Neuronal stem cell (in vitro differentiated cells): ENCODE measurements around the gene POU2AF1.
A peak's percentile ranks its signal among the peaks of the same experiment; 100 is the strongest.

Experiments used
- DNase-seq: peaks from one replicate; pipeline ENCODE4 v3.0.0-alpha.2; 2013; ENCODE audit warnings: low spot score
- H2AFZ ChIP-seq: one replicate; pipeline ENCODE4 v1.6.1; 2013; ENCODE audit warnings: mild to moderate bottlenecking, low read length, inconsistent platforms
- H2AK5ac ChIP-seq: 2 replicates; pipeline ENCODE4 v1.6.1; 2013; ENCODE audit warnings: low read depth, mild to moderate bottlenecking, inconsistent platforms, low read length, moderate library complexity, mixed read lengths
- H2BK120ac ChIP-seq: 2 replicates; pipeline ENCODE4 v1.6.1; 2013; ENCODE audit warnings: low read depth, mild to moderate bottlenecking, inconsistent platforms, low read length, moderate library complexity, mixed read lengths
- H2BK12ac ChIP-seq: one replicate; pipeline ENCODE4 v1.6.1; 2013; ENCODE audit warnings: low read length, inconsistent platforms
- H2BK15ac ChIP-seq: 2 replicates; pipeline ENCODE4 v1.6.1; 2013; ENCODE audit warnings: mild to moderate bottlenecking, low read length, inconsistent platforms, mixed read lengths
- H2BK5ac ChIP-seq: one replicate; pipeline ENCODE4 v1.6.1; 2013; ENCODE audit warnings: inconsistent platforms, mild to moderate bottlenecking, low read length, moderate library complexity
- H3K14ac ChIP-seq: one replicate; pipeline ENCODE4 v1.6.1; 2013; ENCODE audit warnings: low read length, inconsistent platforms
- H3K18ac ChIP-seq: 2 replicates; pipeline ENCODE4 v1.6.1; 2013; ENCODE audit warnings: low read length, inconsistent platforms
- H3K23ac ChIP-seq: 2 replicates; pipeline ENCODE4 v1.6.1; 2013; ENCODE audit warnings: low read depth, mild to moderate bottlenecking, mixed read lengths, low read length, inconsistent platforms; ENCODE audit not compliant: poor library complexity
- H3K27ac ChIP-seq: replicated peaks from 3 replicates; pipeline ENCODE4 v1.5.1; 2013; ENCODE audit warnings: low read length, inconsistent platforms
- H3K27me3 ChIP-seq, 3 experiments: 2 replicates each; pipeline ENCODE4 v1.6.1; 2013; ENCODE audit warnings: low read length in 3 of 3, mild to moderate bottlenecking in 2 of 3, inconsistent platforms in 1 of 3, low read depth in 1 of 3, mixed read lengths in 1 of 3, moderate library complexity in 1 of 3; ENCODE audit not compliant: control insufficient read depth in 3 of 3, insufficient read depth in 3 of 3
- H3K36me3 ChIP-seq, 2 donors: replicated peaks in 1 of 2; 2 replicates each; pipeline ENCODE4 v1.6.1; 2013; ENCODE audit warnings: low read length in 2 of 2; ENCODE audit not compliant: control insufficient read depth in 2 of 2, insufficient read depth in 2 of 2
- H3K4ac ChIP-seq: 2 replicates; pipeline ENCODE4 v1.6.1; 2013; ENCODE audit warnings: inconsistent platforms, mild to moderate bottlenecking, low read length, moderate library complexity
- H3K4me1 ChIP-seq, 2 donors: 1 replicate in 1 of 2; 2 replicates in 1 of 2; pipeline ENCODE4 v1.6.1; 2013; ENCODE audit warnings: low read length in 2 of 2, low read depth in 1 of 2; ENCODE audit not compliant: control insufficient read depth in 2 of 2, insufficient read depth in 1 of 2
- H3K4me2 ChIP-seq: one replicate; pipeline ENCODE4 v1.6.1; 2013; ENCODE audit warnings: mild to moderate bottlenecking, low read length, inconsistent platforms; ENCODE audit not compliant: insufficient read depth, poor library complexity, severe bottlenecking
- H3K4me3 ChIP-seq, 2 donors: 2 replicates each; pipeline ENCODE4 v1.5.1; 2013; ENCODE audit warnings: low read length in 2 of 2, mild to moderate bottlenecking in 2 of 2, inconsistent platforms in 1 of 2, moderate library complexity in 1 of 2
- H3K79me1 ChIP-seq: one replicate; pipeline ENCODE4 v1.6.1; 2013; ENCODE audit warnings: low read depth, mild to moderate bottlenecking, inconsistent platforms, low read length, moderate library complexity
- H3K9ac ChIP-seq: one replicate; pipeline ENCODE4 v1.6.1; 2013; ENCODE audit warnings: mild to moderate bottlenecking, low read depth, low read length, inconsistent platforms; ENCODE audit not compliant: poor library complexity
- H3K9me3 ChIP-seq, 2 donors: replicated peaks in 1 of 2; 2 replicates each; pipeline versions ENCODE3 to v1.6.1; 2013; ENCODE audit warnings: low read length in 2 of 2, mild to moderate bottlenecking in 2 of 2, inconsistent platforms in 1 of 2, low read depth in 1 of 2, mixed read lengths in 1 of 2, moderate library complexity in 1 of 2; ENCODE audit not compliant: control insufficient read depth in 2 of 2, insufficient read depth in 1 of 2
- H4K8ac ChIP-seq: one replicate; pipeline ENCODE4 v1.6.1; 2013; ENCODE audit warnings: low read depth, mild to moderate bottlenecking, inconsistent platforms, low read length, moderate library complexity
- H4K91ac ChIP-seq: one replicate; pipeline ENCODE4 v1.6.1; 2013; ENCODE audit warnings: low read length, low read depth, mild to moderate bottlenecking, inconsistent platforms; ENCODE audit not compliant: poor library complexity
- WGBS, 2 donors: extraction: QIAGEN DNeasy Blood & Tissue Kit; methylation state at CpG; one replicate each; pipeline ENCODE4 v1.1.7; 2013; ENCODE audit warnings: missing lambda C conversion rate in 2 of 2, mixed read lengths in 1 of 2; ENCODE audit not compliant: insufficient read length in 2 of 2, insufficient replicate concordance in 1 of 2; ENCODE audit errors: extremely low coverage in 2 of 2; 5-methylcytosine and 5-hydroxymethylcytosine counted together

The POU2AF1 gene

DNA sequence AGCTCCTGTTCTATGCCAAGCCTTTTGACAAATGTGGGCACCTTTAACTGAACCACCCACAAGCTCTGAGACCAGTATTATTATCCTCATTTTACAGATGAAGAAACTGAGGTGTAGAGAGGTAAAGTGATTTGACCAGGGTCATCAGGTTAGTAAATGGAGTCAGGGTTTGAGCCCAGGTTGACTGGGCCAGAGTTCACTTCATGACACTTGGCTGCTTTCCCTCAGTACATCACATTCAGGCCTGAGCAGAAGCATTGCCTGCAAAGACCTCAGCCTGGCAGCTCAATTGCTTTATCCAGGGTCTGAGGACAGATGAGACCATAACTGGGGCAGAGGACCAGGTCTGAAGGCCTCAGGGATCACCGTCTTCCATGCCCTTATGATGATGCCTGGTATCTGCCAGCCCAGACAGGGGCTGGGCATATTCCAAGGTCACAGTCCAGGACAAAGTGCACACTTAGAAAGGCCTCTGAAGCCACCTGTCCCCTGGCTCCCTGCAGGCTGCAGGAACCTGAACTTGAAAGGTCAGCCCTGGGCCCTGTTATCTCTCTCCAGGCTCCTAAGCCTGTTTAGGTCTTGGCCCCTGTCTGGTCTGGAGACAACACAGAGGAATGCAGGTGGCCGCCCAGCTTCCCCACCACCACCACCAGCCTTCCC is 48.7 kb downstream of the POU2AF1 start:
- no CpG with 5 or more reads among the region's 2 CpGs for WGBS, 2 donors

GRCh38 chr11:111329306-111330204 is 49.5 kb downstream of the POU2AF1 start:
- WGBS, 2 donors: no CpG with 5 or more reads among the region's 7 CpGs
- Histone ChIP-seq H3K4me1 (no peaks in the 10 kb centered on the region), H3K27ac (no peak overlapping the region), H3K23ac (no peak overlapping the region), H2BK12ac (no peak overlapping the region), H2BK120ac (no peak overlapping the region), H3K4ac (no peak overlapping the region), H3K9me3 (no peaks in the 10 kb centered on the region), H3K4me3 (no peak overlapping the region), H2AK5ac (no peak overlapping the region), H2BK15ac (no peak overlapping the region), H3K79me1 (no peaks in the 10 kb centered on the region), H3K4me2 (no peak overlapping the region), H4K8ac (no peak overlapping the region), H3K27me3 (peaks cover 0 to 2% (median 0%) of the 10 kb centered on the region in 3 experiments), H2BK5ac (no peak overlapping the region), H3K14ac (no peak overlapping the region), H3K18ac (no peak overlapping the region), H4K91ac (no peak overlapping the region), H3K9ac (no peak overlapping the region), H2AFZ (no peak overlapping the region), H3K36me3 (no peaks in the 10 kb centered on the region)
- DNase-seq: no peak

More for the DNA sequence above, 48.7 kb downstream of the POU2AF1 start:
- Histone ChIP-seq H3K14ac (no peak overlapping the region), H3K27ac (no peak overlapping the region), H2AFZ (no peak overlapping the region), H3K4me2 (no peak overlapping the region), H3K9ac (no peak overlapping the region), H4K91ac (no peak overlapping the region), H3K79me1 (no peaks in the 10 kb centered on the region), H3K18ac (no peak overlapping the region), H2AK5ac (no peak overlapping the region), H3K27me3 (peaks cover 0 to 2% (median 0%) of the 10 kb centered on the region in 3 experiments), H3K9me3 (no peaks in the 10 kb centered on the region), H3K4ac (no peak overlapping the region), H3K23ac (no peak overlapping the region), H2BK5ac (no peak overlapping the region), H4K8ac (no peak overlapping the region), H2BK15ac (no peak overlapping the region), H3K4me3 (no peak overlapping the region), H3K4me1 (peaks cover 0 to 4% of the 10 kb centered on the region in 2 donors), H2BK120ac (no peak overlapping the region), H3K36me3 (no peaks in the 10 kb centered on the region), H2BK12ac (no peak overlapping the region)
- DNase-seq: no peak

- WGBS, 2 donors: no CpG with 5 or more reads among the region's 8 CpGs
- Histone ChIP-seq H3K9me3 (no peaks in the 10 kb centered on the region), H3K4me1 (no peaks in the 10 kb centered on the region)
These were observed 51.0 kb downstream of the POU2AF1 start for GRCh38 chr11:111327908-111328624.

GRCh38 chr11:111326824-111327223 is 52.3 kb downstream of the POU2AF1 start:
- Histone ChIP-seq H2BK5ac (no peak overlapping the region), H3K9me3 (no peaks in the 10 kb centered on the region), H2BK120ac (no peak overlapping the region), H2AK5ac (no peak overlapping the region), H3K14ac (no peak overlapping the region), H3K23ac (no peak overlapping the region), H3K4me3 (no peak overlapping the region), H3K9ac (no peak overlapping the region), H4K91ac (no peak overlapping the region), H3K4me1 (no peaks in the 10 kb centered on the region), H3K27me3 (no peaks in the 10 kb centered on the region), H3K27ac (no peak overlapping the region), H4K8ac (no peak overlapping the region), H2BK12ac (no peak overlapping the region), H2BK15ac (no peak overlapping the region), H3K4me2 (no peak overlapping the region), H3K79me1 (no peaks in the 10 kb centered on the region), H2AFZ (no peak overlapping the region), H3K18ac (no peak overlapping the region), H3K36me3 (no peaks in the 10 kb centered on the region), H3K4ac (no peak overlapping the region)
- WGBS, 2 donors: no CpG with 5 or more reads among the region's 4 CpGs
- DNase-seq: no peak

More at GRCh38 chr11:111327908-111328624, 51.0 kb downstream of the POU2AF1 start:
- H3K27ac ChIP-seq: no peak overlapping the region
- no peaks in the 10 kb centered on the region for H3K79me1 ChIP-seq
- H3K18ac ChIP-seq: no peak overlapping the region
- H2AK5ac ChIP-seq: peak overlapping the region; percentile 20
- H3K23ac ChIP-seq: peak overlapping the region; percentile 51
- no peak overlapping the region for H3K4me2 ChIP-seq
- H2BK5ac ChIP-seq: no peak overlapping the region
- H4K91ac ChIP-seq: no peak overlapping the region
- no peak overlapping the region for H4K8ac ChIP-seq
- no peak overlapping the region for H3K9ac ChIP-seq
- no peak overlapping the region for H3K14ac ChIP-seq
- no peaks in the 10 kb centered on the region for H3K27me3 ChIP-seq
- no peak overlapping the region for H2BK15ac ChIP-seq
- no peak overlapping the region for H2BK12ac ChIP-seq
- H2BK120ac ChIP-seq: no peak overlapping the region
- no peak for DNase-seq
- H2AFZ ChIP-seq: no peak overlapping the region
- no peaks in the 10 kb centered on the region for H3K36me3 ChIP-seq
- H3K4ac ChIP-seq: no peak overlapping the region
- H3K4me3 ChIP-seq: no peak overlapping the region
